ENCODE results near the gene FHIT.

- TF ChIP-seq GATA2 (IDR thresholded peaks at IDR 0.05; ENCODE audit: low read depth, low read length) (no peak), GATA3 (IDR thresholded peaks at IDR 0.05; ENCODE audit: low read depth, low read length) (no peak)
Measured at GRCh38 chr3:60355825-60356224, 895.4 kb downstream of the FHIT start.

Measured in SH-SY5Y (cell line).